ENCODE results near the gene SYNE2. TPM values are rescaled to one million over a fixed set of nuclear protein-coding genes. Genes with fewer than 3 reads are reported as not detected.

Gene SYNE2
- total RNA-seq, 1 donor from 2014 or later = 105 TPM

GRCh38 chr14:64217308-64217707 is 364.5 kb downstream of the SYNE2 start:
- H2AFZ ChIP-seq (replicated peaks) = no peak overlapping the region
- Mint-ChIP-seq H3K4me3 (no peak overlapping the region), H3K36me3 (peaks cover 48% of the 10 kb centered on the region), H3K27me3 (ENCODE audit: insufficient read depth, low read depth) (peaks cover 7% of the 10 kb centered on the region), H3K9me3 (no peaks in the 10 kb centered on the region), H3K4me1 (no peaks in the 10 kb centered on the region), H3K27ac (no peak overlapping the region)
- H3K4me1 ChIP-seq = peaks cover 5% of the 10 kb centered on the region
- no peak overlapping the region for H3K4me2 ChIP-seq
- H3K79me2 ChIP-seq (ENCODE audit: low read depth) = no peaks in the 10 kb centered on the region
- H3F3A ChIP-seq (ENCODE audit: low read depth) = no peaks in the 10 kb centered on the region
- H3K27ac ChIP-seq = no peak overlapping the region
- no peak overlapping the region for H3K9ac ChIP-seq
- H4K20me1 ChIP-seq (ENCODE audit: low read depth) = no peaks in the 10 kb centered on the region
- peaks cover 3% of the 10 kb centered on the region for H3K36me3 ChIP-seq
- no peak for TF ChIP-seq EZH2phosphoT487 (IDR thresholded peaks at IDR 0.05)
- no peak for TF ChIP-seq EZH2 (IDR thresholded peaks at IDR 0.05)
- TF ChIP-seq CTCF (IDR thresholded peaks at IDR 0.05) = no peak
- no peaks in the 10 kb centered on the region for H3K9me3 ChIP-seq (ENCODE audit: low read depth)
- DNase-seq (ENCODE audit: low spot score) = no peak
- H3K4me3 ChIP-seq = no peak overlapping the region
- no peaks in the 10 kb centered on the region for H3K27me3 ChIP-seq

- Mint-ChIP-seq H3K9me3 (no peaks in the 10 kb centered on the region), H3K27ac (no peak overlapping the region), H3K4me3 (no peak overlapping the region), H3K36me3 (peaks cover 45% of the 10 kb centered on the region), H3K27me3 (ENCODE audit: insufficient read depth, low read depth) (peaks cover 8% of the 10 kb centered on the region), H3K4me1 (no peaks in the 10 kb centered on the region)
- H3K36me3 ChIP-seq = peaks cover 3% of the 10 kb centered on the region
- H3K79me2 ChIP-seq (ENCODE audit: low read depth) = no peaks in the 10 kb centered on the region
- H3K27ac ChIP-seq = no peak overlapping the region
- H3K9me3 ChIP-seq (ENCODE audit: low read depth) = no peaks in the 10 kb centered on the region
- H3K4me3 ChIP-seq = no peak overlapping the region
- no peak overlapping the region for H3K4me2 ChIP-seq
- no peaks in the 10 kb centered on the region for H4K20me1 ChIP-seq (ENCODE audit: low read depth)
- H3K27me3 ChIP-seq = no peaks in the 10 kb centered on the region
- no peak for DNase-seq (ENCODE audit: low spot score)
- H3F3A ChIP-seq (ENCODE audit: low read depth) = no peaks in the 10 kb centered on the region
- H3K4me1 ChIP-seq = no peaks in the 10 kb centered on the region
- no peak overlapping the region for H2AFZ ChIP-seq (replicated peaks)
- TF ChIP-seq EZH2phosphoT487 (IDR thresholded peaks at IDR 0.05) (no peak), CTCF (IDR thresholded peaks at IDR 0.05) (no peak), EZH2 (IDR thresholded peaks at IDR 0.05) (no peak)
- H3K9ac ChIP-seq = no peak overlapping the region
These were observed 365.0 kb downstream of the SYNE2 start for GRCh38 chr14:64217834-64218233.

GRCh38 chr14:64218344-64219240 is 365.8 kb downstream of the SYNE2 start:
- Mint-ChIP-seq H3K27ac (no peak overlapping the region), H3K27me3 (ENCODE audit: insufficient read depth, low read depth) (peaks cover 8% of the 10 kb centered on the region), H3K4me1 (no peaks in the 10 kb centered on the region), H3K9me3 (no peaks in the 10 kb centered on the region), H3K4me3 (no peak overlapping the region), H3K36me3 (peaks cover 45% of the 10 kb centered on the region)
- no peak for TF ChIP-seq EZH2phosphoT487 (IDR thresholded peaks at IDR 0.05)
- no peak overlapping the region for H3K4me2 ChIP-seq
- no peak overlapping the region for H3K27ac ChIP-seq
- H3K79me2 ChIP-seq (ENCODE audit: low read depth) = no peaks in the 10 kb centered on the region
- no peak overlapping the region for H3K4me3 ChIP-seq
- no peaks in the 10 kb centered on the region for H3K4me1 ChIP-seq
- no peaks in the 10 kb centered on the region for H3F3A ChIP-seq (ENCODE audit: low read depth)
- H3K27me3 ChIP-seq = no peaks in the 10 kb centered on the region
- H4K20me1 ChIP-seq (ENCODE audit: low read depth) = no peaks in the 10 kb centered on the region
- H2AFZ ChIP-seq (replicated peaks) = no peak overlapping the region
- H3K36me3 ChIP-seq = peaks cover 2% of the 10 kb centered on the region
- H3K9ac ChIP-seq = no peak overlapping the region
- H3K9me3 ChIP-seq (ENCODE audit: low read depth) = no peaks in the 10 kb centered on the region
- no peak for DNase-seq (ENCODE audit: low spot score)

- TF ChIP-seq EZH2 (IDR thresholded peaks at IDR 0.05) (no peak), EZH2phosphoT487 (IDR thresholded peaks at IDR 0.05) (no peak), CTCF (IDR thresholded peaks at IDR 0.05) (no peak)
- Mint-ChIP-seq H3K4me3 (no peak overlapping the region), H3K27ac (no peak overlapping the region), H3K9me3 (no peaks in the 10 kb centered on the region), H3K27me3 (ENCODE audit: insufficient read depth, low read depth) (peaks cover 10% of the 10 kb centered on the region), H3K36me3 (peaks cover 47% of the 10 kb centered on the region), H3K4me1 (no peaks in the 10 kb centered on the region)
- Histone ChIP-seq H2AFZ (replicated peaks) (no peak overlapping the region), H3K79me2 (ENCODE audit: low read depth) (no peaks in the 10 kb centered on the region), H3K36me3 (peaks cover 3% of the 10 kb centered on the region), H3K9ac (no peak overlapping the region), H3F3A (ENCODE audit: low read depth) (no peaks in the 10 kb centered on the region), H3K4me2 (no peak overlapping the region), H4K20me1 (ENCODE audit: low read depth) (no peaks in the 10 kb centered on the region), H3K27me3 (no peaks in the 10 kb centered on the region), H3K4me1 (no peaks in the 10 kb centered on the region), H3K9me3 (ENCODE audit: low read depth) (no peaks in the 10 kb centered on the region), H3K27ac (no peak overlapping the region), H3K4me3 (no peak overlapping the region)
- DNase-seq (ENCODE audit: low spot score) = no peak
These were observed 367.3 kb downstream of the SYNE2 start for GRCh38 chr14:64220056-64220455.

Data from neural progenitor cell (in vitro differentiated cells).